HG03135 (cell line): Measurements from ENCODE around the gene ZNF749.

Experiments used
- ATAC-seq: cut with Tn5 transposase; IDR thresholded peaks from one replicate; pipeline ENCODE4 v1.9.1; 2021; ENCODE audit warnings: mild to moderate bottlenecking, moderate library complexity; ENCODE audit not compliant: unreplicated experiment

Gene ZNF749

DNA sequence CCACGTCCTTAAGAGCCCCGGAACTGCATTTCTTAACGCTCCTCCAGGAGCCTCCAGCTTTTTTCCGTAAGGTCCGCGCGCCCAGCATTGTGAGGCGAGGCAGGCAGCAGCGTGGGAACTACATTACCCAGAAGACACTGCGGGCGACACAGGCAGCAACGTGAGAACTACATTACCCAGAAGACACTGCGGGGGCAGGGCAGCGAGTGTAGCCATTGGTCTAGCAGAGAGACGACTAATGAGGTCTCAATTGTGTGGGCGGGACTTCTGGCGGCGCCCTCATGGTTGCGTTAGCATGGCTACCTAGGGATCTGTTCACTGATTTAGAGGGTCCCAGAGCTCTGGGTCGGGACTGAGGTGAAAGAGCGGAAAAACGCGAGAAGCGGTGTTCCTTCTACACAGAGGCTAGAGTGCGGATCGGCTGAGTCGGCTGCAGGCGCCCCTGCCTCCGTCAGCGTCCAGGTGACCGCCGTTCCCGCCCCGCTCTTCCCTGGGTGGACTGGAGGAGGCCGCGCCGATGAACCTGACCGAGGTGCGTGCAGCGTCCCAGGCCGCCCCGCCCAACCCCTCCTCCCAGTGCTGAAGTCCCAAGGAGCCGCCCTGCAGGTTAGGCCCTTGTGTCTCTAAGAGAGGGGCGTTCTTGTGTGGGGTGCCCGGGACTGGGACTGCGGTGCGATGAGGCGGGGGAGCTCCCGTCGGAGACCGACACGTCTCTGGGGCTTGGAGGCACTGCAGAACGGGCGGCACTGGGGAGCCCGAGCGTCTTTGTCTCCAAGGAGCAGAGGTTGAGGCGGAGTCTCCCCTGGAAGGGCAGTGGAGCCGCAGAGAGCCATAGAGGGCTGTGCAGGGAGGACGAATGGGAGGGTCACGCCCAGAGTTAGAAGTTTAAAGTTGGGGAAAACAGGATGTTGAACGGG, at the start of gene ZNF749:
Gene ZNF749, plus strand, starts transcription at position 264 of the 917 bp plus-strand sequence. Its CDS starts 254 bp downstream, at position 518.
- ATAC-seq, result peak; percentile 96

DNA sequence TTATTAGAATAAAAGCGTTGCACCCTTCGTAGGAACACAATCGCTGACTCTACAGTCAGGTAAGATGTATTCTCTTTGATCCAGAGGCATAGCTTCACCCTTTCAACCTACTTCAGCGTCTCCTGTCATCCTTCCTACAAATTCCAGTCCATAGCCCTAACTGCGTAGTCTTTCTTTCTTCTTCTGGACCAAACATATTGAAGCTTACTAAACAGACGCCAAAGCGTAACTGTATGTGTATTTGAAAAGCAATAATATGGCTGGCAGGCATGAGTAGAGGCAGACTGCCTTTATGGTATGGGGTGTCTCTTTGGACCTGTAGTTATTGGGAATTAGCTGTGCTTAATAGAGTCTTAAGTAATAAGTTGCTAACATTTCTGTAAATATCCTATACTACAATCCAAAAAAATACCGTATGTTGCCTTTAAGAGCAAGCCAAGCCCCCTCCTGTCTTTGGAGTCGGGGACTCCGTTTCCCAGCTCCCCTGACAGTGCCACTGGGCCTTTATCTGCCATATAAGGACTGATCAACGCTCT, 45.9 kb upstream of the ZNF749 start:
- ATAC-seq, result no peak

GRCh38 chr19:57389730-57390598, 45.2 kb upstream of the ZNF749 start, which contains the start of gene ZNF548:
Gene ZNF548 (plus strand): TSS chr19:57389854. CDS start chr19:57390100, 246 bp downstream.
- ATAC-seq, result peak; percentile 98

DNA sequence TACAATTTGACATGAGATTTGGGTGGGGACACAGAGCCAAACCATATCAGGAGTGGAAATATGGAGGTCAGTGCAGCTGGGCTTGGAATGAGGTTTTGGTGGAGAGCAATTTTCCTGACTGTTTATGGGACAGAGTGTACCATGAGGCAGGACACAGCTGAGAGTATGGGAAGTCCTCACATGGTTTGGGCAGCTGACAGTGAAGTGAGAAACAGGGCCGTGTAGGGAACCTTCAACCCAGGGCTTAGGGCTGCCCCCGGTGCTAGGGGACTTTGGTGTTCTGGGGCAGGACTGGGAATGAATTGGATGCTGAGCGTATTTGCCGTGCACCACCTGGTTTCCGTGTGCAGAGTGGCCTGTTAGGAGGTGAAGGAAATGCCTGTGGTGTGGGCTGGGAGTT, 39.4 kb upstream of the ZNF749 start:
- no peak for ATAC-seq

DNA sequence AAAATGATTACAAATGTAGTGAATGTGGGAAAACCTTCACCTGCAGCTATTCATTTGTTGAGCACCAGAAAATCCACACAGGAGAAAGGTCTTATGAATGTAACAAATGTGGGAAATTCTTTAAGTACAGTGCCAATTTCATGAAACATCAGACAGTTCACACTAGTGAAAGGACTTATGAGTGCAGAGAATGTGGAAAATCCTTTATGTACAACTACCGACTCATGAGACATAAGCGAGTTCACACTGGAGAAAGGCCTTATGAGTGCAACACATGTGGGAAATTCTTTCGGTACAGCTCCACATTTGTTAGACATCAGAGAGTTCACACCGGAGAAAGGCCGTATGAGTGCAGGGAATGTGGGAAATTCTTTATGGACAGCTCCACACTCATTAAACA, 36.3 kb upstream of the ZNF749 start:
- no peak for ATAC-seq

- ATAC-seq, result no peak
These were observed 31.2 kb upstream of the ZNF749 start for GRCh38 chr19:57403737-57404563.

DNA sequence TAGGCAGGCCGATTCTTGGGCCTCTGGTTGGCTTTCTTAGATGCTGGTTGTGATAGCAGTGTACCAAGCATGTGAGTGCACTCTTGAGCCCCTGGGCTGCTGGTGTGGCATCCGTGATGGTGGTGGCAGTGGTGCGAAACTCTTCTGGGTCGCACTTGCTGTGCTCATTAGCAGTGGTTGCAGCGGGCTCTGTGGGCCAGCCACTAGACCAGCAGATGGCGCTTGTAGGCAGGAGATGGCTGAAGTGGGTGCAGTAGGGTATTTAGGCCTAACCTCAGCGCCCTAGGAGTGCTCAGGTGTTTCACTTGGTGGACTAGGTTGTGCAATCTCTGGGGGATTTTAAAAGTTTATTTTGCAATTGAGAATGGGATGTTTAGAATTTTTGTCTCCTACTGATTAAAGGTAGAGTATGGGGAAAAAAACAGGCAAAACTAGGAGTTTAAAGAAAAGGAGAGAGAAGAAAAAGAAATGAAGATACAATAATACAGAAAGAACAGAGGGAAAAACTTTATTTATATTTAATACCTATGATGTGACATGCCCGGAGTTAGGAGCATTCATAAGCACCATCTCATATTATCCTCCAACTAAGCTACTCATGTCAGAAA, 28.5 kb upstream of the ZNF749 start:
- no peak for ATAC-seq

DNA sequence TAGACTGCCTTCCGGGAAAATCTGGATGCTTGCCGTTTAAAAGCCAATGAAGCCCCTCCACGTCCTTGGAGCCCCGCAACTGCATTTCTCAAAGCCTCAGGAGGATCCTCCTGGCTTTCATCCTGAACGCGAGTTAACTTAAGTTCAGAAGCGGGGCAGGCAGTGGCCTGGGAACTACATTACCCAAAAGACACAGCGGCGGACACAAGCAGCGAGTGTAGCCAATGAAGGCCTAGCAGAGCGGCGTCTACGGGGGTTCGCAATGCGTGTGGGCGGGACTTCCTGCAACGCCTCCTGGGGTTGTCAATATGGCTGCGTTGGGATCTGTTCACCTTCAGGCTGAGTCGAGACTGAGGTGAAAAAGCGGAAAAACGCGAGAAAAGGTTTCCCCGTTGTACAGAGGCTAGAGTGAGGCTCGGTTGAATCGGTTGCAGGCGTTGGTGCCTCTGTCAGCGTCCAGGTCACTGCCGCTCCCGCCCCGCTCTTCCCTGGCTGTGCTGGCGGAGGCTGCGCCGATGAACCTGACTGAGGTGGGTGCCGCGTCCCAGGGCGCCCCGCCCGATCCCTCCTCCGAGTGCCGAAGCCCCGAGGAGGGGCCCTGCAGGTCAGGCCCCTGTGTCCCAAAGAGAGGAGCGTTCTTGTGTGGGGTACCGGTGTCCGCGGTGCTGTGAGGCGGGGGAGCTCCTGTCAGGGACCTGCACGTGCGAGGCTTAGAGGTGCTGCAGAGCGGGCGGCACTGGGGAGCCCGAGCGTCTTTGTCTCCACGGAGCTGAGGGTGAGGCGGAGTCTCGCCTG, 24.1 kb upstream of the ZNF749 start, which contains the start of gene ZNF17:
Gene ZNF17, plus strand, starts transcription at position 285 of the 795 bp plus-strand sequence. CDS start 2,455 bp downstream, outside the sequence.
- ATAC-seq, result peak; percentile 97

DNA sequence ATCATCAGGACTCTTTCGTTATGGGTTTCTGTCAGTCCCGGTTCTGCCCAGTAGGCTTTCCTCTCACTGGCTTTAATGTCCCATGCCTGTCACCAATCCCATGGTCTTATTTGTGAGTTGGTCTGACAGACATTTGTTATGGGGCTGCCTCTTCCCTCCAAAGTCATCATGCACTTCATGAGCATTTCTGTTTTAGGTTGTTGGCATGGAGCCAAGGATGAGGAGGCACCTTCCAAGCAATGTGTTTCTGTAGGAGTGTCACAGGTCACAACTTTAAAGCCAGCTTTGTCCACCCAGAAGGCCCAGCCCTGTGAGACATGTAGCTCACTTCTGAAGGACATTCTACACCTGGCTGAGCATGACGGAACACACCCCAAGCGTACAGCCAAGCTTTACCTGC, 15.7 kb upstream of the ZNF749 start:
- ATAC-seq, result no peak

DNA sequence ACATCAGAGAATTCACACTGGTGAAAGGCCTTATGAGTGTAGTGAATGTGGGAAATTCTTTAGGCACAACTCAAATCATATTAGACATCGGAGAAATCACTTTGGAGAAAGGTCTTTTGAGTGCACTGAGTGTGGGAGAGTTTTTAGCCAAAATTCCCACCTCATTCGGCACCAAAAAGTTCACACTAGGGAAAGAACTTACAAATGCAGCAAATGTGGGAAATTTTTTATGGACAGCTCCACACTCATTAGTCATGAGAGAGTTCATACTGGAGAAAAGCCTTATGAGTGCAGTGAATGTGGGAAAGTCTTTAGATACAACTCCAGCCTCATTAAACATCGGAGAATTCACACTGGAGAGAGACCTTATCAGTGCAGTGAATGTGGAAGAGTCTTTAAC, 14.1 kb upstream of the ZNF749 start:
- no peak for ATAC-seq

DNA sequence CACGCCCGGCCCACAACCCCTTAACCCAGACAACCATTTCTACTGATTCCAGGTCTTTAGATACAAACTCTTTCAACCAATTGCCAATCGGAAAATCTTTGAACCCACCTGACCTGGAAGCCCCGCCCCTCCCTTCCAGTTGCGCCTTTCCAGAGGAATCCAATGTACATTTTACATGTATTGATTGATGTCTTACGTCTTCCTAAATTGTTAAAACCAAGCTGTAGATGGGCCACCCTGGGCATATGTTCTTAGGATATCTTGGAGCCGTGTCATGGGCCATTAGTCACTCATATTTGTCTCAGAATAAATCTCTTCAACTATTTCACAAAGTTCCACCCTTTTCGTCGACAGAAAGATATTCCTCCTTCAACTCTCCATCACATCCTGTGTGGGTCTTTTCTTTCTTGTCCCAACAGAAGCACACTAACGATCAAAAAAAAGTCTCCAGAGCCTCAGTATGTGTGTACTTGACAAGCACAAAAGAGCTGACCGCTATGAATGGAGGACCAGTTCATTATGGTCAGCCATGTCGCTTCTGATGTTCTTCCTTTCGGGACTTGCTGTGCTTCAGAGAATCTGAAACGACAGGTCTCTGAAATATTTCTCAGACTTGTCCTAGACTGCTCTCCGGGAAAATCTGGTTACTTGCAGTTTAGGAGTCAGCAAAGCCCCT, 601 bp upstream of the ZNF749 start:
- ATAC-seq, result peak; percentile 20

DNA sequence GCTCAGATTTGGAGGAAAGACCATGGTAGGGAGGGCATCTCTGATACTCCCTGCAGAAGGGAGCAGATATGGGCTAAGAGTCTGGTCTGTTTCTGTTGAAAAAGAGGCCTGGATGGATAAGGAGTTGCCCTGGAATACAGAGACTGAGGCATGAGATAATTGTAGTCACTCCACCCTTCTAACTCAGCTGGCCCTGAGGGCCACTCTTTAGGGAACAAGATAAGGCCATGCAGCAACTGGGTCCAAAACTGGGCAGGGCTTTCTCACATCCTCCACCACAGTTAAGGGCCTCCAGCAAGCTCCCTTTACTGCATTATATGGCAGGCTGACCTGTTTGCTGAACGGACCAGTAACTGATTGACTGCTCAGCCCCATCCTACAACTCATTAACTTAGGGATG, 1.3 kb downstream of the ZNF749 start:
- ATAC-seq, result no peak

- ATAC-seq, result no peak
These were observed 2.8 kb downstream of the ZNF749 start for GRCh38 chr19:57437931-57438330.

- no peak for ATAC-seq
These were observed 3.8 kb downstream of the ZNF749 start for GRCh38 chr19:57438925-57439324.

DNA sequence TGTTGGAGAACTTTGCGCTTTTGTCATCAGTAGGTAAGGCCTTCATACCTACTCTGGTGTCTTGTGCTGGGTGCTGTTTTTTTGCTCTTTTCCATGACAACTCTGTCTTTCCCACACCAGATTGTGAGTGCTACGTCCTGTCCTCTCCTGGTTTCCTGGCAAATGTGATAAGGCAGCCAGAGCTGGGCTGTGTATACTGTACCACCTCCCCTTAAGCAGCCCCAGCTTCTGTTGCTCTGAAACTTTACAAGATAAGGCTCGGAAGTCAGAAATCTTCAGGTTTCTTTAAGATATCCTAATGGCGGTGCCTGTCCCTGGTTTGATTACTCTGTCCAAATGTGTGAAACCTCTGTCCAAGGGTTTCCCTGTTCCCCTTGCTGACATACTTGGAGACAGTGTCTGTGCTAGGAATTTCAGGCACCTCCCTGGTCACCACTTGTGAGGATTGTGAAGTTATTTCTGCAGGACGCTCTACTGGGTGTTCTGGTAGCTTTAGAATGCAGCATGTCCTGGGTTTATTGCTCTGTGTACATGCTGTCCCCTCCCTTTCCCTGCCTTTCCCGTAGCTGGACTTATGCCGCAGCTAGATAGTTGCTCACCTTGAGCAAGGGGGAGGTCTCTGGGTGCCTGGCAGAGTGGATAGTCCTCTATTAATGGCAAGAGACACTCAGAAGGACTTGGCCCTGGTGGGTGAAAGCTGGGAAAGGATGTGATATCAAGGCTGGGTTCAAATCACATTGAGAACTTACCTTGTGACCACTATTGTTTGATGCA, 7.0 kb downstream of the ZNF749 start:
- ATAC-seq, result no peak

DNA sequence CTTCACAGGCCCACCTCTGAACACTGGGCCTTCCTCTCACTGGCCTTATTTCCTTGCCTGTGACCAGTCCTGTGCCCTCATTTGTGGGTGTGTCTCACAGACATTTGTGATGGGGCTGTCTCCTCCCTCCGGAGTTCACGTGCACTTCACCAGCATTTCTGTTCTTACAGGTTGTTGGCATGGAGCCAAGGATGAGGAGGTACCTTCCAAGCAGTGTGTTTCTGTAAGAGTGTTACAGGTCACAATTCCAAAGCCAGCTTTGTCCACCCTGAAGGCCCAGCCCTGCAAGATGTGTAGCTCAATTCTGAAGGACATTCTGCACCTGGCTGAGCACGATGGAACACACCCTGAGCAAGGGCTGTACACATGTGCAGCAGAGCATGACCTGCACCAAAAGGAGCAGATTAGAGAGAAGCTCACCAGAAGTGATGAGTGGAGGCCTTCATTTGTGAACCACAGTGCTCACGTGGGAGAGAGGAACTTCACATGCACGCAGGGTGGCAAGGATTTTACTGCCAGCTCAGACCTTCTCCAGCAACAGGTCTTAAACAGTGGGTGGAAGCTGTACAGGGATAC, 8.1 kb downstream of the ZNF749 start:
- no peak for ATAC-seq

DNA sequence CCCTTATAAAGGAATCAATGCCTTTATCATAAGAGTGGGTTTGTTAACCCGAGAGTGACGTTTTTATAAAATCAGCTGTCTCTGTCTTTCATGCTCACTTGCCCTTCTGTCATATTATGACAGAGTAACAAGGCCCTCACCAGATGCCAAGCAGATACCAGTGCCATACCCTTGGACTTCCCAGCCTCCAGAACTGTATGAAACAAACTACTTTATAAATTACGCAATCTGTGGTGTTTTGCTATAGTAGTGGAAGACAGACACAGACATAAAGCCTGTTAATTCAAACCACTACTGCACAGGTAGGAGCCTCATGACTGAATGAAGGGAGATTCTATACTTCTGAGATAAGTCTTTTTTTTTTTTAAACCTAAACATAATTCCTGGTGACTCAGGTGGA, 17.2 kb downstream of the ZNF749 start:
- ATAC-seq, result no peak
